Measurements from ENCODE around the gene SCTR. TPM values are rescaled to one million over a fixed set of nuclear protein-coding genes. Genes with fewer than 3 reads are reported as not detected.

Gene SCTR
- total RNA-seq, 2 experiments from 2014 or later: not detected

GRCh38 chr2:119442226-119442619 is 82.1 kb downstream of the SCTR start:
- Mint-ChIP-seq H3K36me3 (ENCODE audit: low read depth) (no peaks in the 10 kb centered on the region), H3K27ac (no peak overlapping the region), H3K4me1 (ENCODE audit: low read depth) (no peaks in the 10 kb centered on the region), H3K4me3 (no peak overlapping the region), H3K9me3 (ENCODE audit: insufficient read depth) (no peaks in the 10 kb centered on the region), H3K27me3 (ENCODE audit: low read depth) (no peaks in the 10 kb centered on the region)
- ATAC-seq (no peak), DNase-seq (no peak)
- ChIA-PET POLR2A (no interaction called here), CTCF (no interaction called here)

DNA sequence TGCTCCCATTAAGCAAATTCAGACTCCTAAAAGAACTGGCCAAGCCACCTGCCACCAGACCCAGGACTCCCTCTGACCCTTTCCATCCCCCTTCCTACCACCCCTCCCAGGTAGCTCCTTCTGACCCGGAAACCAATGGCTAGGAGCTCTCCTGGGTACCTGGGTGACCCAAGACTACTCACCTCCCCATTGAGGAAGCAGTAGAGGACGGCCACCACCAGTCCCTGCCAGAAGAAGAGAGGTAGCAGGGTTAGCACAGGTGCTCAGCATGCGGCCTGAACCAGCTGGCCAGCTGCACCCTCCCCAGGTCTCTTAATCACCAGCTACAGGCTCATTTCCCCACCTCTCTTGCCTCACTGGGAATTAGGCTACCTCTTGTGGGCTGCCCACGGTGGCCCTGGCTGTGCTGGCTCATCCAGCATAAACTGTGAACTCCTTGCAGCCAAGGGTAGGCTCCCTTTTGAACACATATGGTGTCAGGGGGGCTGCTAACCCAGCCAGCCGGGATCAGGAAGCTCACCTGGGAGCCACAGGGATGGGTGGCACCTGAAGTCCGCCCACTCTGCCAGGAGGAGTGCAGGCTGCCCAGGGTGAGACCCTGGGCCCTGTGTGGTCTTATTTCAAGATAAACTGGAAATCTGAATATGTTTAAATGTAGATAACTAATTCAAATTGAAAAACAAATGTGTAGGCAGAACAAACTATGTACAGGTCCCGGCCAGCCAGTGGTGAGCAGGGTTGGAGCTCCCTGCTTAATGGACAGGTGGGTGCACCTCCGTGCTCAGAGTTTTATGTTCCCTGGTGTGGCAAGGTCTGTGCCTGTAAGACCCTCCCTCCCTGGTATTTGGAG is 82.7 kb downstream of the SCTR start:
- CTCF ChIA-PET: interaction anchor here (1.7 kb wide), 1 partner anchor 32 kb away, joined by 3 read pairs; no protein-coding TSS in a partner anchor
- ATAC-seq (no peak), DNase-seq (no peak)
- Mint-ChIP-seq H3K9me3 (ENCODE audit: insufficient read depth) (no peaks in the 10 kb centered on the region), H3K4me1 (ENCODE audit: low read depth) (no peaks in the 10 kb centered on the region), H3K27me3 (ENCODE audit: low read depth) (no peaks in the 10 kb centered on the region), H3K36me3 (ENCODE audit: low read depth) (no peaks in the 10 kb centered on the region), H3K27ac (no peak overlapping the region), H3K4me3 (no peak overlapping the region)
- POLR2A ChIA-PET: no interaction called here

GRCh38 chr2:119440873-119441272 is 83.4 kb downstream of the SCTR start:
- CTCF ChIA-PET: interaction anchor here (1.7 kb wide), 1 partner anchor 31 kb away, joined by 3 read pairs; no protein-coding TSS in a partner anchor
- Mint-ChIP-seq H3K27ac (no peak overlapping the region), H3K27me3 (ENCODE audit: low read depth) (no peaks in the 10 kb centered on the region), H3K4me1 (ENCODE audit: low read depth) (no peaks in the 10 kb centered on the region), H3K9me3 (ENCODE audit: insufficient read depth) (no peaks in the 10 kb centered on the region), H3K4me3 (no peak overlapping the region), H3K36me3 (ENCODE audit: low read depth) (no peaks in the 10 kb centered on the region)
- POLR2A ChIA-PET: no interaction called here
- ATAC-seq: no peak
- no peak for DNase-seq

DNA sequence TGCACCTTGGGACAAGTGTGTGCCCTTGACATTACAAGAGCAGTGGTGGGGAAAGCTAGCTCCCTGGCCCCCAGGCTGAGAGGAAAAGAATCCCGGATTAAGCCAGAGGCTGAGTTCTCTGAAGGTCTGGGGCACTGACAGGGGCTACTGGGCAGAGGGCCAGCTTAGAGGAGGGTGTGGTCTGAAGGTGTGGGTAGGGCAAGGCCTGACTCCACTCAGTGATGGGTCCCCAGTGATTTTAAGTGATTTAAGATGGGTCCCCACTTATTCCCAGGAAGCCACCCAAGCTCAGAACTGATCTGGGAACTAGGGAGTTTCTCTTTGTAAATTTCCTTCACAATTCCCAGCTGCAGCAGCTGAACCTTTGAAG is 83.8 kb downstream of the SCTR start:
- Mint-ChIP-seq H3K27ac (no peak overlapping the region), H3K4me1 (ENCODE audit: low read depth) (no peaks in the 10 kb centered on the region), H3K36me3 (ENCODE audit: low read depth) (no peaks in the 10 kb centered on the region), H3K27me3 (ENCODE audit: low read depth) (peaks cover under 1% of the 10 kb centered on the region), H3K4me3 (no peak overlapping the region), H3K9me3 (ENCODE audit: insufficient read depth) (no peaks in the 10 kb centered on the region)
- ATAC-seq (no peak), DNase-seq (no peak)
- POLR2A ChIA-PET: no interaction called here
- CTCF ChIA-PET: interaction anchor here (1.7 kb wide), 1 partner anchor 31 kb away, joined by 3 read pairs; no protein-coding TSS in a partner anchor

DNA sequence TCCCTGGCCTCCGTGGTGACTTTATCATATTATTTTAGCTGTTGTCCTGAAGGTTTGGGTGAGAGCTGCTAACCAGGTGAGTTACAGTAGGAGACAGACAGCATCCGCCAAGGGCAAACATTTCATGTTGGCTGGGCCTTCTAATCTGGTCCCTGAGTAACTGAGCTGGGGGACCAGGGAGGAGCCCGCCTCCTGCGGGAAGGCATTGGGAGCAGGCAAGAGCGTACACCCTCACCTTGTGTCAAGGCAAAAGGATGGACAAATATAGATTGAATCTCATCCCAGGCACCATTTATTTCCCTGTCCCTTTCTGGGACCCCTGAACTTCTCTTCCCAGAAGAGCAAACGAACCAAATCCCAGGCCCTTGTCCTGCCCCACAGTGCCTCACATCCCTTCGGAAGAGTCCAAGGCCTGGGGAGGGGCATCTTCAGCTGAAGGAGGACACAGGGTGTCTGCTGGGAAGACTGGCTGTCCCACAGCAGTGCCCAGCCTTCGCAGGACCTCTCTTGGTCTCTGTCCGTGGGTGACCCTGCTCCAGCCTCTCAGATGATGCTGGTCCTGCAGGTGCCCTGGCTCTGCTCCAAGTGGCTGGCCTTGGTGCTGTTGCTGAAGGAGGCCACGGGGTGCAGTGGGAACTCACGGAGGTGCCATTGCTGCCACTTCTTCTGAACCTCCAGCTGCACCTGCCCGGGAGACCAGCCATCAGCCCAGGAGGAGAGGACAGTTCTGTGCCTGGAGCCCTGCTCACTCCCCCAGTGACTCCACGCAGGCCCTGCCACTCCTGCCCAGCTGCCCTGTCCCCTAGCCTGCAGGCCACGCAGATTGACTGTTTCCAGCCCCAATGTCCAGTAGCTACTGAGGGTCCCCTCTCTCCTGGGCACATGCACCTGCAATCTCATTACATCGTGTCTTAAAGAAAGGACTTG is 84.4 kb downstream of the SCTR start:
- ChIA-PET CTCF (interaction anchor here (1.7 kb wide), 1 partner anchor 30 kb away, joined by 3 read pairs; no protein-coding TSS in a partner anchor), POLR2A (no interaction called here)
- Mint-ChIP-seq H3K27me3 (ENCODE audit: low read depth) (peaks cover 3% of the 10 kb centered on the region), H3K4me3 (no peak overlapping the region), H3K4me1 (ENCODE audit: low read depth) (no peaks in the 10 kb centered on the region), H3K9me3 (ENCODE audit: insufficient read depth) (no peaks in the 10 kb centered on the region), H3K27ac (no peak overlapping the region), H3K36me3 (ENCODE audit: low read depth) (no peaks in the 10 kb centered on the region)
- ATAC-seq (no peak), DNase-seq (no peak)

DNA sequence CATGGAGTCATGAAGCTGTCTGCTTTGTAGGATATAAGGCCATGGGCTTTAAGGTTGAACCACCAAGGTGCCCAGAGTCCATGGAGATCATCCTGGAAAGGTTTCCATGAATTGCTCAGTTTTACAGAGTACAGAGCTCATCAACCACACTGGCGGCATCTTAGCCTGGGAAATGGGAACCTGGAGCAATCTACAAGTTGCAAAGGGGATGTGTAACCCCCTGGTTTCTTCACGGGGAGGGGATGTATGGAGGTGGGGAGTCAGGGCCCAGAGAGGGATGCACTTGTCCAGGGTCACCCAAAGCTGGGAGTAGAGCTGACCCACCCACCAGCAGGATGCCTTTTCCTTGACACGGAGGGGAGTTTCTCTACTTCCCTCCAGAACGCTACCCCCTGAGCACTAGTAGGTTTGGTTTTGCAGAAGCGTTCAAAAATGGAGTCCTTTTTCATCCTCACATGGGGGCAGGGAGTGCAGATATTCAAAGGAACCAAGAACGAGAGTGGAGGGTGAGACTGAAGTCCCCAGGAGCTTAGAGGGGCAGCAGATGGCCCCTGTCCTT is 85.5 kb downstream of the SCTR start:
- POLR2A ChIA-PET: no interaction called here
- CTCF ChIA-PET: no interaction called here
- Mint-ChIP-seq H3K4me1 (ENCODE audit: low read depth) (no peaks in the 10 kb centered on the region), H3K27me3 (ENCODE audit: low read depth) (peaks cover 7% of the 10 kb centered on the region), H3K4me3 (no peak overlapping the region), H3K27ac (no peak overlapping the region), H3K36me3 (ENCODE audit: low read depth) (no peaks in the 10 kb centered on the region), H3K9me3 (ENCODE audit: insufficient read depth) (no peaks in the 10 kb centered on the region)
- no peak for DNase-seq
- ATAC-seq: no peak

DNA sequence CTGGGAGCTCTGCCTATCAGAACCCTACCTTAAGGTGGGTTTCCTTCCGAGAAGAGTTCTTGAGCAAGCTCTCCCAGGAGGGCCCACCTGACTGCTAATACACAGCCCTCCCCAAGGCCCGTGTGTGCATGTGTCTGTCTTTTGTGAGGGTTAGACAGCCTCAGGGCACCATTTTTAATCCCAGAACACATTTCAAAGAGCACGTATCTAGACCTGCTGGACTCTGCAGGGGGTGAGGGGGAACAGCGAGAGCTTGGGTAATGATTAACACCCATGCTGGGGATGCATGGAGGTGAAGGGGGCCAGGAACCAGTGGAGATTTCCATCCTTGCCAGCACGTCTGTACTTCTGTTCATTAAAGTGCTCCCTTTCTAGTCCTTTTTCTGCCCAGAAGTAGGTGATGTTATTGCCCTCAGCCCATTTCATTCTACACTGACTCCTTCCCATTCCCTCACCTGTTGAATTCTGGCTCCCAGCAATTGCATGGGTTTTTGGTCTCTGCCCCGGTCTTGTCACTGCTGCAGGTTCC is 86.1 kb downstream of the SCTR start:
- no peaks in the 10 kb centered on the region for H3K36me3 Mint-ChIP-seq (ENCODE audit: low read depth)
- no peaks in the 10 kb centered on the region for H3K9me3 Mint-ChIP-seq (ENCODE audit: insufficient read depth)
- CTCF ChIA-PET: no interaction called here
- H3K27me3 Mint-ChIP-seq (ENCODE audit: low read depth): peaks cover 11% of the 10 kb centered on the region
- ATAC-seq (no peak), DNase-seq (no peak)
- POLR2A ChIA-PET: no interaction called here
- H3K27ac Mint-ChIP-seq: no peak overlapping the region
- H3K4me3 Mint-ChIP-seq: no peak overlapping the region
- no peaks in the 10 kb centered on the region for H3K4me1 Mint-ChIP-seq (ENCODE audit: low read depth)

GRCh38 chr2:119436993-119437772 is 87.1 kb downstream of the SCTR start:
- ChIA-PET POLR2A (no interaction called here), CTCF (no interaction called here)
- H3K27me3 Mint-ChIP-seq (ENCODE audit: low read depth): peaks cover 21% of the 10 kb centered on the region
- ATAC-seq: no peak
- no peaks in the 10 kb centered on the region for H3K9me3 Mint-ChIP-seq (ENCODE audit: insufficient read depth)
- H3K27ac Mint-ChIP-seq: no peak overlapping the region
- DNase-seq: no peak
- no peak overlapping the region for H3K4me3 Mint-ChIP-seq
- peaks cover 3% of the 10 kb centered on the region for H3K4me1 Mint-ChIP-seq (ENCODE audit: low read depth)
- H3K36me3 Mint-ChIP-seq (ENCODE audit: low read depth): no peaks in the 10 kb centered on the region

DNA sequence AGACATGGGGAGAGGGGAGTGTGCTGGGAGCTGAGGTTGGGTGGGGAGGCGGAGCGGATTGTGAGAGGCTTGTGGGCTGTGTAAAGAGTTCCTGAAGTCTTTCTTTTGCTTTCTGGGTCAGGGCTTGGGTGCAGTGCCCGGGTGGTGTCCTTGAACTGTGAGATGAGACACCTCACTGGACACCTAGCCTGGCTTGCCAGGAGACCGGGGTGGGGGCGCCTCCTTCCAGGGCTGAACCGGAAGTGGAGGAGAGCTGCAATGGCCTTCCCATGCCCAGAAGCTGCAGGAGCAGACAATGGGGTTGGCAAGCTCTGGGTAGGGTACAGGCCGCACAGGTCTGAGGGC is 88.4 kb downstream of the SCTR start:
- POLR2A ChIA-PET: no interaction called here
- no peaks in the 10 kb centered on the region for H3K36me3 Mint-ChIP-seq (ENCODE audit: low read depth)
- DNase-seq: no peak
- no peak overlapping the region for H3K4me3 Mint-ChIP-seq
- CTCF ChIA-PET: no interaction called here
- H3K27me3 Mint-ChIP-seq (ENCODE audit: low read depth): peaks cover 27% of the 10 kb centered on the region
- H3K4me1 Mint-ChIP-seq (ENCODE audit: low read depth): peaks cover 5% of the 10 kb centered on the region
- H3K27ac Mint-ChIP-seq: no peak overlapping the region
- no peaks in the 10 kb centered on the region for H3K9me3 Mint-ChIP-seq (ENCODE audit: insufficient read depth)
- no peak for ATAC-seq

DNA sequence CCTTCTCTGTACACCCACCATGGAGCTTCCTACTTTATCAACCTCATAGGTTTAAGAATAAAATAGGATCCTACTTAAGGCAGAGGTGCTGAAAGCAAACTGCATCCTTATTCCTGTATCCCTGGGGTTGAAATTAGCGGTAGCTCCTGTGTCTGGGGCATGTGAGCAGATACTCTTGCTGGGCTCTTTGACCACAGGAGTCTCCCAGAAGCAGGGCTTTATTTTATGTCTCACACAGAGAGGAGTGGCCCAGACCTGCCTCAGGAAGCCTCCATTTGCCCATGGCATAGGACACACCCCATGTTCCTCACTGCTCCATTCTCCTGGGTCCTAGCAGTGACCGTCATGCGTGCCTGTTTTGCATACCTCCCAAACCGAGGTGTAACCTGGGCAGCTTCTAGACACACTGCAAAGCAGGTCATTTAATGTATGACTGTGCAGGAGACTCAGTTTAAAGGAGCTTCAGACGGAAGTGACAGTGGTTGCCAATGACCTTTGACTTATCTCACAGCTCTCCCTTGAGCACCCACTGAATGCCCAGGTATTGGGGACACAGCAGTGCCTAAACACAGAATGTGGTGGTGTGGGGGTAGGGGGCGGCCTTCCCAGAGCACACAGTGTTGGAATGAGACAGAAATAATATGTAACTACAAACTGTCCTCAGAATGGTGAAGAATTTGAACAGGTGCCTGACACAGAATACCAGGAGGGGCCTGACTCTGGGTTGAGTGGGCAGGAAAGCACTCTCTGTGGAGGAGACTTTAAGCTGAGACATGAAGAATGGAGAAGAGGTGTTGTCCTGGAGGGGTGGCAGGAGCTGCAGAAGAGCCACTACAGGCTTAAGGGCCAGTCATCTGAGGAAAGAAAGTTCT is 89.0 kb downstream of the SCTR start:
- ChIA-PET CTCF (interaction anchor here (0.5 kb wide), 1 partner anchor 889 kb away, joined by 4 read pairs; no protein-coding TSS in a partner anchor), POLR2A (no interaction called here)
- H3K27ac Mint-ChIP-seq: no peak overlapping the region

DNA sequence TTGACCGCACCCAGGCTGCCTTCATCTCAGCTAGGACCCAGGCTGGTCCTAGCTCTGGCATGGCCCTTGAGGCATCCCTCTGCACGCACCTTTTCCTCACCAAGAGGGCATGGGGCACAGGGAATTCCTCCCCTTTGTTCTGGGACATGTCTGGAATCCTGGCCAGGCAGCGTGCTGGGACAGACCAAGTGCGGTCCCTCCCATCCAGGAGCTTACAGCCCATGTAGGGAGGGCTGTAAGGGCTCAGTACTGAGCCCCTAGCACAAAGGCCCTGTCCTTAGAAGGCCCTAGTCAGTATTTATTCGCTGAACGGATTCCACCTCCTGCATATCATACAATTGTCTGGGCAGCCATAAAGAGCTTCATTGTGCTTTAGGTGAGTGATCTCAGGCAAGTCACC is 89.6 kb downstream of the SCTR start:
- DNase-seq (no peak), ATAC-seq (no peak)
- Mint-ChIP-seq H3K36me3 (ENCODE audit: low read depth) (no peaks in the 10 kb centered on the region), H3K4me1 (ENCODE audit: low read depth) (peaks cover 5% of the 10 kb centered on the region), H3K27ac (no peak overlapping the region), H3K27me3 (ENCODE audit: low read depth) (peaks cover 37% of the 10 kb centered on the region), H3K4me3 (no peak overlapping the region), H3K9me3 (ENCODE audit: insufficient read depth) (no peaks in the 10 kb centered on the region)
- POLR2A ChIA-PET: no interaction called here
- CTCF ChIA-PET: interaction anchor here (0.5 kb wide), 1 partner anchor 888 kb away, joined by 4 read pairs; no protein-coding TSS in a partner anchor

More for the DNA sequence above, 89.0 kb downstream of the SCTR start:
- H3K4me1 Mint-ChIP-seq (ENCODE audit: low read depth): peaks cover 5% of the 10 kb centered on the region
- H3K4me3 Mint-ChIP-seq: no peak overlapping the region
- H3K36me3 Mint-ChIP-seq (ENCODE audit: low read depth): no peaks in the 10 kb centered on the region
- DNase-seq: no peak
- peaks cover 33% of the 10 kb centered on the region for H3K27me3 Mint-ChIP-seq (ENCODE audit: low read depth)
- no peak for ATAC-seq
- H3K9me3 Mint-ChIP-seq (ENCODE audit: insufficient read depth): no peaks in the 10 kb centered on the region

Measured in activated CD8-positive, alpha-beta T cell treated with anti-CD3 and anti-CD28 coated beads, Interleukin-2, amount 10 ng/mL, durations not matched to agents 7 days and 5 days (primary cell).